Neural crest cell (in vitro differentiated cells): Measurements from ENCODE around the gene PCBD1. TPM values are rescaled to one million over a fixed set of nuclear protein-coding genes. Genes with fewer than 3 reads are reported as not detected.

Experiments
- DNase-seq: peaks from one replicate; pipeline ENCODE4 v3.0.0; 2021; ENCODE audit warnings: low read depth, mixed read lengths, low spot score
- H3K27ac Mint-ChIP-seq: one replicate; pipeline ENCODE4 v1.8.0; 2021; ENCODE audit warnings: mild to moderate bottlenecking, mixed read lengths; ENCODE audit not compliant: unreplicated experiment
- H3K27me3 Mint-ChIP-seq: 2 replicates; pipeline ENCODE4 v1.8.0; 2021; ENCODE audit warnings: low read depth, mild to moderate bottlenecking, mixed read lengths
- H3K36me3 Mint-ChIP-seq: 2 replicates; pipeline ENCODE4 v1.8.0; 2021; ENCODE audit warnings: low read depth, mild to moderate bottlenecking, mixed read lengths
- H3K4me1 Mint-ChIP-seq: 2 replicates; pipeline ENCODE4 v1.8.0; 2021; ENCODE audit warnings: mixed read lengths
- H3K4me3 Mint-ChIP-seq: one replicate; pipeline ENCODE4 v1.8.0; 2021; ENCODE audit warnings: mild to moderate bottlenecking, mixed read lengths
- H3K9me3 Mint-ChIP-seq: 2 replicates; pipeline ENCODE4 v1.8.0; 2021; ENCODE audit warnings: mixed read lengths
- CTCF ChIP-seq: fragments of 200-600 bp; sonication (generic); conservative IDR thresholded peaks from 2 replicates; pipeline ENCODE4 v1.5.0; 2021; ENCODE audit warnings: antibody characterized with exemption, mild to moderate bottlenecking
- total RNA-seq: library from RNA; stranded (reverse); gene quantifications from 2 replicates; pipeline ENCODE4 v1.2.1, GENCODE V29; 2021

PCBD1 gene
- total RNA-seq, 1 donor from 2014 or later = 38.3 TPM

DNA sequence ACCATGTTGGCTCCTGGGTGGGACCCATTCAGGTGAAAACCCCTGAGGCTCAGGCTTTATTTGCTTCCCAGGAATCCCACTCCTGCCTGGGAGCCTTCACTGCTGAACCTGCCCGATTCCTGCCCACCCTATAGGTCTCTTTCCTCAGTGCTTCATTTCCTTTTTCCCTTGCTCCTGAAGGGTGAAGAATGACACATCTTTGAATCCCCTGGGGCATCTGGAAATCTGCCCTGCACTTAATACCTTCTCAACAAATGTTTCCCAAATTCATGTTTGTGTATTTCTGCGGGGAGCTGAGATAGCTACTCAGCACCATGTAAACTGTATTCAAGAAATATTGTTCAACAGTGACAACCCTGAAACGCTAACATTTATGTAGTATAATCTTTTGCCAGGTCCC lies 10.3 kb upstream of the PCBD1 start:
- Mint-ChIP-seq H3K4me1 (no peaks in the 10 kb centered on the region), H3K9me3 (no peaks in the 10 kb centered on the region), H3K27me3 (no peaks in the 10 kb centered on the region), H3K27ac (no peak overlapping the region), H3K4me3 (no peak overlapping the region), H3K36me3 (no peaks in the 10 kb centered on the region)
- TF ChIP-seq CTCF = no peak
- no peak for DNase-seq

DNA sequence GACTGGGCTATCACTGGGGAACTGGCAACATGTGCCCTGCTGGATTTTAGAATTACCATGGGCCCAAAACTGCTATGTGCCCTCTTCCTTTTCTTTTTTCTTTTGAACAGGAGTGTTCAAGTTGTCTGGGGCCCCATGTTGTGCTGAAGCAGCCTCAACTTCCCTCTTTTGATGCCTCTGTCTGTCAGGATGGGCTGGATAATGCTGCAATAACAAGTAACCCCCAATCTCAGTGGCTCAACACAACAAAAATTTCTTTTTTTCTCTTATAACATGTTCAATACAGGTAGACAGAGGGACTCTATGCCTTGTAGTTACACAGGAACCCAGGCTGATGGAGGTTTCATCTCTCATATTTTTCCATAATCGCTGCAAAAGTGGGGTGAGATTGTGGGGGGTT lies 8.2 kb upstream of the PCBD1 start:
- Mint-ChIP-seq H3K4me1 (peaks cover 2% of the 10 kb centered on the region), H3K27me3 (no peaks in the 10 kb centered on the region), H3K9me3 (no peaks in the 10 kb centered on the region), H3K4me3 (no peak overlapping the region), H3K36me3 (no peaks in the 10 kb centered on the region), H3K27ac (no peak overlapping the region)
- no peak for DNase-seq
- no peak for TF ChIP-seq CTCF

DNA sequence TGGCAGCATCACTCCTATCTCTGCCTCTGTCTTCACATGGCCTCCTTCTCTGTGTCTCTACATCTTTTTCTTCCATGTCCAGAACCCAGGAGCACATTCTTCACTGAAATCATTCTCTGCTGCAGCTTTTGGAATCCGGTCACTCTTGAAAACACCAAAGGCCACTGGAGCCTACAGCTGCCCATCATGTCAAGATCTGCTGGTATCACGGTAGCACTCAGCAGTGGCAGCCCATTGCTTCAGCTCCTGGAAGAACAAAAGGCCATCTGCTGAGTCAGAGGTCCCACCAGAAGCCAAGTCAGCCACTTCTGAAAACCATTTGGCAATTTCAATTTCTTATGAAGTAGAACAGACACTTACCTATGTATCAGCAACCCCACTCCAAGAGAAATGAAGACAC lies 6.1 kb upstream of the PCBD1 start:
- Mint-ChIP-seq H3K27ac (no peak overlapping the region), H3K9me3 (no peaks in the 10 kb centered on the region), H3K27me3 (peaks cover 2% of the 10 kb centered on the region), H3K4me3 (no peak overlapping the region), H3K4me1 (peaks cover 6% of the 10 kb centered on the region), H3K36me3 (no peaks in the 10 kb centered on the region)
- no peak for TF ChIP-seq CTCF
- no peak for DNase-seq

DNA sequence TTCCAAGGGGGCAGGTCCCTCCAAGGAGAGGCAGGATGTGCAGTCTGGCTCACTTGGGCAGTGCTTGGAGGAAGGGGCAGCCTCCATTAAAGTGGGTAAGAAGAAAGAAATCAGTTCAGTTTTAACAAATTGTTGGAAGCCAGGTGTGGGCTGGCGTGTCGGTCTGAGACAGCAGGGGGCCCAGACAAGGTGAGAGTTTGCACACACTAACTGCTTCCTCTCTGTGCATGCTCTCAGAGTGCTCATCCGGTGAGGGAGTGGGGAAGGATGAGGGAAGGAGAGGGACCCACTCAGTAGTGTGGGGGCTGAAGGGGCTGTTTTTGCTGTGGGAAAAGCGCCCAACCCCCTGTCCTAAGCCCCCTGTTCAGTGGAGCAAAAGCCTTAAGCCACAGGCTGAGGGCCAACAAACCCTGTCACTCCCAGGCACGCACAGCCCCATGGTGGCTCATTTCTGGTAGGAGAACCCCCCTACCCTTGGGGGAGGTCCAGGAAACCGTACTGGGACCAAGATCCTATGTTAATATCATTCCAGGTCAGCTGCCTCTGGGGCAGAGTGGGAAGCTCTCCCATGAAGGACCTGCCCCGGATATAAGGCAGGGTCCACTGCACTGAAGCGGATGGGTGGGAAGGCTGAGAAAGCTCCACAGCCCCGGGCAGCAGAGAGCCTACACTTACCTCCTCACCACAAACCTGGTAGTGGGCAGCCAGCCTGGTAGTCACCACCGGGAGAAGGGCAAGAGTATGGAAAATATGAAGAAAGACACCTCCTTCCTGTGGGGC lies 5.1 kb upstream of the PCBD1 start:
- no peak for DNase-seq
- no peak overlapping the region for H3K4me3 Mint-ChIP-seq
- H3K36me3 Mint-ChIP-seq = no peaks in the 10 kb centered on the region
- peaks cover 11% of the 10 kb centered on the region for H3K4me1 Mint-ChIP-seq
- peaks cover 2% of the 10 kb centered on the region for H3K27me3 Mint-ChIP-seq
- no peak overlapping the region for H3K27ac Mint-ChIP-seq
- no peaks in the 10 kb centered on the region for H3K9me3 Mint-ChIP-seq
- no peak for TF ChIP-seq CTCF

DNA sequence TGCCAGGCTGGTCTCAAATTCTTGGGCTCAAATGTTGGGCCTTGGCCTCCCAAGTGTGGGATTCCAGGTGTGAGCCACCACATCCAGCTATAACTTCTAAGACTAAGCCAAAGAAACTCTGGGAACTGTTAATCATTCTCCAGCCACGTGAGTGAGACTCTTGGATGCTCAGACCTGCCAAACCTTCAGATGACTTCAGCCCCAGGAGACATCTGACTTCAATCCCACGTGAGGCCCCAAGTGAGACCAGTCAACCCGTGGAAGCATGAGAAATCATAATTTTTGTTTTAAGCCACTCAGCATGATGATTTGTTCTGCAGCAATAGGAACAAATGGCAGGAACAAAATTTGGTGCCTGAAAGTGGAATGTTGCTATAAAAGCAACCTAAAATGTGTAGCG lies 4.3 kb upstream of the PCBD1 start:
- peaks cover 2% of the 10 kb centered on the region for H3K27me3 Mint-ChIP-seq
- H3K27ac Mint-ChIP-seq = no peak overlapping the region
- H3K36me3 Mint-ChIP-seq = no peaks in the 10 kb centered on the region
- H3K4me1 Mint-ChIP-seq = peaks cover 11% of the 10 kb centered on the region
- no peak for TF ChIP-seq CTCF
- no peak overlapping the region for H3K4me3 Mint-ChIP-seq
- no peak for DNase-seq
- no peaks in the 10 kb centered on the region for H3K9me3 Mint-ChIP-seq
